H9 (cell line): ENCODE data around the gene STS. TPM values are rescaled to one million over a fixed set of nuclear protein-coding genes. Genes with fewer than 3 reads are reported as not detected.

Experiments
- DNase-seq: peaks from one replicate; pipeline ENCODE4 v3.0.0-alpha.2; 2017
- H2AFZ ChIP-seq: one replicate; pipeline ENCODE4 v1.6.1; 2013; ENCODE audit warnings: mild to moderate bottlenecking, low read length, control low read depth, moderate library complexity
- H2AK5ac ChIP-seq: 2 replicates; pipeline ENCODE4 v1.6.1; 2013; ENCODE audit warnings: low read length, control low read depth, mixed read lengths; ENCODE audit not compliant: insufficient read length
- H2BK120ac ChIP-seq: one replicate; pipeline ENCODE4 v1.6.1; 2013; ENCODE audit warnings: low read depth, mild to moderate bottlenecking, low read length, control low read depth, inconsistent platforms; ENCODE audit not compliant: poor library complexity, severe bottlenecking
- H2BK12ac ChIP-seq: 2 replicates; pipeline ENCODE4 v1.6.1; 2013; ENCODE audit warnings: low read length, control low read depth, mixed read lengths, low read depth; ENCODE audit not compliant: insufficient read length
- H2BK15ac ChIP-seq: 2 replicates; pipeline ENCODE4 v1.6.1; 2013; ENCODE audit warnings: low read depth, low read length, control low read depth
- H2BK20ac ChIP-seq: one replicate; pipeline ENCODE4 v1.6.1; 2013; ENCODE audit warnings: low read depth, mild to moderate bottlenecking, low read length, control low read depth, inconsistent platforms; ENCODE audit not compliant: poor library complexity, severe bottlenecking
- H2BK5ac ChIP-seq: 2 replicates; pipeline ENCODE4 v1.6.1; 2013; ENCODE audit warnings: low read length, control low read depth, mixed read lengths; ENCODE audit not compliant: insufficient read length
- H3K14ac ChIP-seq: 2 replicates; pipeline ENCODE4 v1.6.1; 2013; ENCODE audit warnings: low read length, control low read depth; ENCODE audit not compliant: insufficient read depth
- H3K18ac ChIP-seq: 2 replicates; pipeline ENCODE4 v1.6.1; 2013; ENCODE audit warnings: low read depth, mild to moderate bottlenecking, mixed read lengths, low read length, control low read depth; ENCODE audit not compliant: insufficient read length
- H3K23ac ChIP-seq: 2 replicates; pipeline ENCODE4 v1.6.1; 2013; ENCODE audit warnings: low read length, control low read depth, mixed read lengths, low read depth; ENCODE audit not compliant: insufficient read length
- H3K23me2 ChIP-seq: 2 replicates; pipeline ENCODE4 v1.6.1; 2013; ENCODE audit warnings: low read depth, mild to moderate bottlenecking, mixed read lengths, low read length, control low read depth; ENCODE audit not compliant: insufficient read length, poor library complexity, severe bottlenecking
- H3K27ac ChIP-seq: 2 replicates; pipeline ENCODE4 v1.5.1; 2013; ENCODE audit warnings: low read length, control low read depth, mixed read lengths, low read depth; ENCODE audit not compliant: insufficient read length
- H3K27me3 ChIP-seq: 2 replicates; pipeline ENCODE4 v1.6.1; 2013; ENCODE audit warnings: low read length, control low read depth, inconsistent platforms; ENCODE audit not compliant: insufficient read depth
- H3K4ac ChIP-seq: 2 replicates; pipeline ENCODE4 v1.6.1; 2013; ENCODE audit warnings: low read depth, mild to moderate bottlenecking, control low read depth, inconsistent platforms, low read length, moderate library complexity
- H3K4me1 ChIP-seq: 2 replicates; pipeline ENCODE4 v1.6.1; 2013; ENCODE audit warnings: low read length, control low read depth, inconsistent platforms; ENCODE audit not compliant: insufficient read depth
- H3K4me2 ChIP-seq: 2 replicates; pipeline ENCODE4 v1.6.1; 2013; ENCODE audit warnings: low read length, control low read depth, mixed read lengths; ENCODE audit not compliant: insufficient read length, insufficient read depth
- H3K56ac ChIP-seq: 2 replicates; pipeline ENCODE4 v1.6.1; 2013; ENCODE audit warnings: low read depth, mild to moderate bottlenecking, mixed read lengths, low read length, control low read depth; ENCODE audit not compliant: insufficient read length
- H3K79me1 ChIP-seq: 2 replicates; pipeline ENCODE4 v1.6.1; 2013; ENCODE audit warnings: low read depth, mild to moderate bottlenecking, moderate library complexity, low read length, control low read depth, inconsistent platforms; ENCODE audit not compliant: insufficient read depth, poor library complexity, severe bottlenecking
- H3K79me2 ChIP-seq: 2 replicates; pipeline ENCODE4 v1.6.1; 2013; ENCODE audit warnings: low read length, control low read depth, inconsistent platforms; ENCODE audit not compliant: insufficient read depth
- H3K9ac ChIP-seq: 2 replicates; pipeline ENCODE4 v1.6.1; 2013; ENCODE audit warnings: low read length, control low read depth, mixed read lengths; ENCODE audit not compliant: insufficient read length; ENCODE audit errors: extremely low read depth
- H3K9me3 ChIP-seq: one replicate; pipeline ENCODE4 v1.6.1; 2013; ENCODE audit warnings: low read depth, low read length, inconsistent platforms; ENCODE audit not compliant: control insufficient read depth
- H3T11ph ChIP-seq: one replicate; pipeline ENCODE4 v1.6.1; 2013; ENCODE audit warnings: mild to moderate bottlenecking, low read length, control low read depth, inconsistent platforms
- H4K20me1 ChIP-seq: one replicate; pipeline ENCODE4 v1.6.1; 2013; ENCODE audit not compliant: control insufficient read depth, insufficient read length, insufficient read depth
- H4K5ac ChIP-seq: 2 replicates; pipeline ENCODE4 v1.6.1; 2013; ENCODE audit warnings: low read depth, mild to moderate bottlenecking, mixed read lengths, low read length, control low read depth; ENCODE audit not compliant: insufficient read length
- H4K8ac ChIP-seq: replicated peaks from 2 replicates; pipeline ENCODE4 v1.6.1; 2013; ENCODE audit warnings: low read length, control low read depth, mixed read lengths, low read depth; ENCODE audit not compliant: insufficient read length
- H4K91ac ChIP-seq: 2 replicates; pipeline ENCODE4 v1.6.1; 2013; ENCODE audit warnings: low read depth, mild to moderate bottlenecking, moderate library complexity, mixed read lengths, low read length, control low read depth; ENCODE audit not compliant: insufficient read length
- H3K27ac Mint-ChIP-seq, 3 experiments: 2 replicates in 2 of 3; 3 replicates in 1 of 3; pipeline ENCODE4 v1.8.0; 2020 to 2021; ENCODE audit warnings: mixed read lengths in 3 of 3, mild to moderate bottlenecking in 1 of 3, moderate library complexity in 1 of 3
- H3K27me3 Mint-ChIP-seq: 2 replicates; pipeline ENCODE4 v1.8.0; 2021; ENCODE audit warnings: low read depth, mild to moderate bottlenecking, moderate library complexity, mixed read lengths
- H3K36me3 Mint-ChIP-seq, 3 experiments: 2 replicates in 2 of 3; 3 replicates in 1 of 3; pipeline ENCODE4 v1.8.0; 2020 to 2021; ENCODE audit warnings: low read depth in 3 of 3, mixed read lengths in 3 of 3; ENCODE audit not compliant: insufficient read depth in 1 of 3
- H3K4me1 Mint-ChIP-seq, 2 experiments: 2 replicates each; pipeline ENCODE4 v1.8.0; 2020; ENCODE audit warnings: mixed read lengths in 2 of 2
- H3K4me3 Mint-ChIP-seq, 2 experiments: 2 replicates in 1 of 2; 3 replicates in 1 of 2; pipeline ENCODE4 v1.8.0; 2020 to 2021; ENCODE audit warnings: mild to moderate bottlenecking in 2 of 2, mixed read lengths in 2 of 2, moderate library complexity in 1 of 2
- H3K9me3 Mint-ChIP-seq, 2 experiments: 2 replicates in 1 of 2; 3 replicates in 1 of 2; pipeline ENCODE4 v1.8.0; 2020; ENCODE audit warnings: mild to moderate bottlenecking in 2 of 2, mixed read lengths in 2 of 2, moderate library complexity in 1 of 2
- WGBS: extraction: QIAGEN DNeasy Blood & Tissue Kit; methylation state at CpG from one replicate; pipeline ENCODE4 v1.1.7; 2013; ENCODE audit warnings: missing lambda C conversion rate, low lambda C conversion rate, mixed read lengths; ENCODE audit not compliant: insufficient read length; ENCODE audit errors: extremely low coverage; 5-methylcytosine and 5-hydroxymethylcytosine counted together
- total RNA-seq: library from RNA; stranded (reverse); gene quantifications from 2 replicates; pipeline ENCODE4 v1.2.1, GENCODE V29; 2021
- TF ChIP-seq, protein P1 (sequence below): fragments of 200-600 bp; sonication (generic); conservative IDR thresholded peaks from 3 replicates; pipeline ENCODE4 v1.8.0; 2021; ENCODE audit warnings: antibody characterized with exemption, mild to moderate bottlenecking

The STS gene
- total RNA-seq, 1 experiment from 2014 or later: 3.6 TPM

DNA sequence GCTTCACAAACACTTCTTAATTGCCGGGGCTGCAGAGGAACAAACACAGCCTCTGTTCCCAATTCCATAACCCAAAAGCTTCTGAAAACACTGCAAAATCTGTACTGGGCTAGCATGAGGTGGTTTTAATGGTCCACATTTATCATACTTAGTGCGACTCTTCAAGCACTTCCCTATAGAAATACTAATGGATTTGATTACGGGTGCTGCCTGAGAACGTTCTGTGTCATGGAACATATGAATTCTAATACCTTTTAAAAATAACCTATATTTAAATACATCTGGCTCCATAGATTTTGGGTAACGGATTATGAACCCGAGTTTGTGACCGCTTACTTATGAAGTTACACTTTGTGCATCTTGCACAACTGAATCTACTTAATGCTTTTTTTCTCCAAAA is 35.4 kb upstream of the STS start:
- H2BK15ac ChIP-seq: no peak overlapping the region
- H3K79me1 ChIP-seq: no peaks in the 10 kb centered on the region
- H4K5ac ChIP-seq: no peak overlapping the region
- H3K9me3 ChIP-seq: no peaks in the 10 kb centered on the region
- peaks cover 7% of the 10 kb centered on the region; the same call in 1 of the 2 replicates for H3K4me1 ChIP-seq
- TF ChIP-seq, protein P1, sequence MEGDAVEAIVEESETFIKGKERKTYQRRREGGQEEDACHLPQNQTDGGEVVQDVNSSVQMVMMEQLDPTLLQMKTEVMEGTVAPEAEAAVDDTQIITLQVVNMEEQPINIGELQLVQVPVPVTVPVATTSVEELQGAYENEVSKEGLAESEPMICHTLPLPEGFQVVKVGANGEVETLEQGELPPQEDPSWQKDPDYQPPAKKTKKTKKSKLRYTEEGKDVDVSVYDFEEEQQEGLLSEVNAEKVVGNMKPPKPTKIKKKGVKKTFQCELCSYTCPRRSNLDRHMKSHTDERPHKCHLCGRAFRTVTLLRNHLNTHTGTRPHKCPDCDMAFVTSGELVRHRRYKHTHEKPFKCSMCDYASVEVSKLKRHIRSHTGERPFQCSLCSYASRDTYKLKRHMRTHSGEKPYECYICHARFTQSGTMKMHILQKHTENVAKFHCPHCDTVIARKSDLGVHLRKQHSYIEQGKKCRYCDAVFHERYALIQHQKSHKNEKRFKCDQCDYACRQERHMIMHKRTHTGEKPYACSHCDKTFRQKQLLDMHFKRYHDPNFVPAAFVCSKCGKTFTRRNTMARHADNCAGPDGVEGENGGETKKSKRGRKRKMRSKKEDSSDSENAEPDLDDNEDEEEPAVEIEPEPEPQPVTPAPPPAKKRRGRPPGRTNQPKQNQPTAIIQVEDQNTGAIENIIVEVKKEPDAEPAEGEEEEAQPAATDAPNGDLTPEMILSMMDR: no peak
- no peak overlapping the region for H3K14ac ChIP-seq
- no peak overlapping the region for H4K8ac ChIP-seq
- H4K91ac ChIP-seq: no peak overlapping the region
- no peak overlapping the region for H3K23ac ChIP-seq
- H3K56ac ChIP-seq: no peak overlapping the region
- H2BK12ac ChIP-seq: no peak overlapping the region
- no peak overlapping the region for H3K4ac ChIP-seq
- no peak overlapping the region for H2AK5ac ChIP-seq
- no peak overlapping the region for H3K4me3 Mint-ChIP-seq
- no peak overlapping the region for H2BK20ac ChIP-seq
- no peak overlapping the region for H2BK120ac ChIP-seq
- peaks cover 8 to 14% (median 12%) of the 10 kb centered on the region in 3 experiments for H3K36me3 Mint-ChIP-seq
- H3T11ph ChIP-seq: no peak overlapping the region
- peaks cover 32 to 35% of the 10 kb centered on the region in 2 experiments for H3K4me1 Mint-ChIP-seq
- H3K27ac Mint-ChIP-seq: no peak overlapping the region
- H3K18ac ChIP-seq: no peak overlapping the region
- no peaks in the 10 kb centered on the region for H3K27me3 ChIP-seq
- DNase-seq: no peak
- no CpG with 5 or more reads among the region's 7 CpGs for WGBS
- no peak overlapping the region for H3K4me2 ChIP-seq
- no peak overlapping the region for H2BK5ac ChIP-seq
- no peaks in the 10 kb centered on the region for H4K20me1 ChIP-seq
- no peak overlapping the region for H2AFZ ChIP-seq
- H3K27ac ChIP-seq: no peak overlapping the region
- no peak overlapping the region for H3K9ac ChIP-seq
- H3K27me3 Mint-ChIP-seq: no peaks in the 10 kb centered on the region
- peaks cover 2% of the 10 kb centered on the region for H3K79me2 ChIP-seq
- H3K9me3 Mint-ChIP-seq: peaks cover 0 to 3% of the 10 kb centered on the region in 2 experiments; a peak in 2 of 5 replicates
- no peaks in the 10 kb centered on the region for H3K23me2 ChIP-seq
